K562 (cell line): Measurements from ENCODE around the gene VWA8. TPM values are rescaled to one million over a fixed set of nuclear protein-coding genes. Genes with fewer than 3 reads are reported as not detected.
"Not testable (repeated sequence)": the region's sequence is repeated elsewhere in the genome, so short reads cannot be mapped to it uniquely, and the experiment has no call there.

Experiments used
- ATAC-seq: fragments of 200-7000 bp; cut with Tn5 transposase; 3 replicates; pipeline ENCODE4 v1.9.1; 2020; ENCODE audit warnings: moderate library complexity
- BruUV-seq: library from RNA; stranded (reverse); fragments of 400-500 nt; replicated peaks from 2 replicates; lab custom pipeline; 2021; lab: Mats Ljungman, UMichigan
- CTCF ChIA-PET: fragments of 300-600 bp; formaldehyde crosslinking; extraction: SDS; loops from one replicate; lab custom pipeline; 2021; ENCODE audit warnings: low intra/inter-chr PET ratio; lab: Yijun Ruan, JAX
- POLR2A ChIA-PET: fragments of 300-600, 350-650 bp; sonication (Branson Sonifier 250); formaldehyde crosslinking; extraction: SDS; loops from one replicate; lab custom pipeline; 2021; ENCODE audit warnings: antibody characterized with exemption, inconsistent platforms; lab: Yijun Ruan, JAX
- DNase-seq, 4 experiments: peaks; one replicate each; pipeline versions ENCODE4 v3.0.0 to v3.0.0-alpha.2; 2011 to 2018; ENCODE audit warnings: low spot score in 3 of 4, mixed read lengths in 3 of 4; ENCODE audit errors: extremely low read depth in 1 of 4
- FAIRE-seq: peaks from 2 replicates; lab custom pipeline; 2011; peaks lifted over from hg19 to GRCh38; lab: Jason Lieb, UNC
- H2AFZ ChIP-seq: 2 replicates; pipeline ENCODE4 v1.6.0; 2011; ENCODE audit warnings: low read depth, low read length, control low read depth, inconsistent platforms
- H3K27ac ChIP-seq: fragments of 200-600 bp; 3 replicates; pipeline ENCODE4 v1.8.0; 2011; ENCODE audit warnings: low read depth, mild to moderate bottlenecking, control low read depth, inconsistent platforms, low read length, moderate library complexity, mixed read lengths; ENCODE audit errors: extremely low read depth
- H3K27me3 ChIP-seq, 2 experiments: fragments of 300-600 bp in 1 of 2; 2 replicates in 1 of 2; 3 replicates in 1 of 2; pipeline versions ENCODE4 v1.6.0 to v1.8.0; 2011; ENCODE audit warnings: inconsistent platforms in 2 of 2, low read length in 2 of 2, mild to moderate bottlenecking in 1 of 2, mixed read lengths in 1 of 2, moderate library complexity in 1 of 2; ENCODE audit not compliant: control insufficient read depth in 2 of 2, insufficient read depth in 2 of 2
- H3K36me3 ChIP-seq: fragments of 300-600 bp; 3 replicates; pipeline ENCODE4 v1.8.0; 2011; ENCODE audit warnings: mild to moderate bottlenecking, low read length, inconsistent platforms; ENCODE audit not compliant: control insufficient read depth, insufficient read depth
- H3K4me1 ChIP-seq, 2 experiments: fragments of 200-600 bp in 1 of 2; replicated peaks in 1 of 2; 2 replicates in 1 of 2; 3 replicates in 1 of 2; pipeline versions ENCODE4 v1.5.1 to v1.8.0; 2011; ENCODE audit warnings: inconsistent platforms in 2 of 2, low read length in 2 of 2, mild to moderate bottlenecking in 1 of 2, mixed read lengths in 1 of 2, moderate library complexity in 1 of 2; ENCODE audit not compliant: control insufficient read depth in 2 of 2, insufficient read depth in 2 of 2
- H3K4me2 ChIP-seq: 2 replicates; pipeline ENCODE4 v1.6.1; 2011; ENCODE audit warnings: low read length, control low read depth, inconsistent platforms, mixed read lengths; ENCODE audit not compliant: insufficient read depth
- H3K4me3 ChIP-seq: fragments of 200-600 bp; sonication (generic), shearing (Covaris generic); 2 replicates; pipeline ENCODE4 v1.5.1; 2016; ENCODE audit warnings: control low read depth, inconsistent platforms
- H3K79me2 ChIP-seq: fragments of 200-600 bp; 3 replicates; pipeline ENCODE4 v1.8.0; 2011; ENCODE audit warnings: low read length, inconsistent platforms; ENCODE audit not compliant: control insufficient read depth, insufficient read depth
- H3K9ac ChIP-seq, 2 experiments: 2 replicates each; pipeline versions ENCODE4 v1.6.0 to v1.6.1; 2011; ENCODE audit warnings: low read depth in 2 of 2, low read length in 2 of 2, control low read depth in 1 of 2, inconsistent platforms in 1 of 2, mild to moderate bottlenecking in 1 of 2, mixed read lengths in 1 of 2; ENCODE audit not compliant: insufficient read depth in 1 of 2
- H3K9me1 ChIP-seq: one replicate; pipeline ENCODE4 v1.6.0; 2011; ENCODE audit warnings: inconsistent platforms, mild to moderate bottlenecking, low read length, moderate library complexity; ENCODE audit not compliant: control insufficient read depth, insufficient read depth
- H3K9me3 ChIP-seq: replicated peaks from 2 replicates; pipeline ENCODE4 v1.5.1; 2011; ENCODE audit warnings: low read depth, low read length, inconsistent platforms; ENCODE audit not compliant: control insufficient read depth, insufficient read depth
- H4K20me1 ChIP-seq: replicated peaks from 2 replicates; pipeline ENCODE4 v1.6.1; 2011; ENCODE audit warnings: low read length, inconsistent platforms, mixed read lengths; ENCODE audit not compliant: control insufficient read depth, insufficient read depth
- BDP1 ChIP-seq: IDR thresholded peaks from 3 replicates; pipeline ENCODE4 v1.6.1; 2011; ENCODE audit not compliant: insufficient read length, insufficient read depth
- CBFA2T2 ChIP-seq: fragments of 450-650 bp; conservative IDR thresholded peaks from 2 replicates; pipeline ENCODE4 v1.6.1; 2017; ENCODE audit warnings: mild to moderate bottlenecking
- CEBPG ChIP-seq, 3 experiments: fragments of 200-800 bp in 1 of 3; sonication (Bioruptor generic) in 1 of 3; sonication (generic) in 1 of 3; formaldehyde crosslinking in 1 of 3; IDR thresholded peaks in 2 of 3; conservative IDR thresholded peaks in 1 of 3; 2 replicates each; pipeline versions ENCODE4 v1.6.1 to v1.8.0; 2016 to 2022; ENCODE audit warnings: missing compliant biosample characterization in 2 of 3, missing genetic modification characterization in 2 of 3, mild to moderate bottlenecking in 1 of 3, missing genetic modification reagents in 1 of 3
- HSF4 ChIP-seq: fragments of 250-450 bp; sonication (Bioruptor Pico); IDR thresholded peaks from 2 replicates; pipeline ENCODE4 v2.1.2; 2022; ENCODE audit warnings: mild to moderate bottlenecking, moderate library complexity, borderline replicate concordance
- KLF6 ChIP-seq: fragments of 250-450 bp; sonication (Bioruptor Pico); IDR thresholded peaks from 2 replicates; pipeline ENCODE4 v1.4.0; 2020; ENCODE audit warnings: mild to moderate bottlenecking, moderate library complexity, borderline replicate concordance
- NFIC ChIP-seq: fragments of 450-650 bp; IDR thresholded peaks from 2 replicates; pipeline ENCODE4 v1.6.1; 2017; ENCODE audit warnings: mild to moderate bottlenecking, inconsistent platforms
- PCBP1 ChIP-seq: fragments of 200-400 bp; formaldehyde crosslinking; IDR thresholded peaks from 2 replicates; pipeline ENCODE4 v1.6.1; 2018; ENCODE audit warnings: mild to moderate bottlenecking, low read depth, low read length; ENCODE audit not compliant: poor library complexity, severe bottlenecking
- THRAP3 ChIP-seq: fragments of 450-650 bp; IDR thresholded peaks from 2 replicates; pipeline ENCODE4 v1.6.1; 2016; ENCODE audit warnings: mild to moderate bottlenecking, inconsistent platforms, borderline replicate concordance
- WGBS: fragments of 100-300 bp; shearing (Covaris generic); methylation state at CpG from one replicate; pipeline ENCODE4 v1.1.6; 2016; ENCODE audit warnings: low coverage, mixed read lengths; ENCODE audit not compliant: insufficient coverage; ENCODE audit errors: missing lambda C conversion rate; 5-methylcytosine and 5-hydroxymethylcytosine counted together
- in situ Hi-C: fragments of 300-500 bp; cut with MboI; formaldehyde crosslinking; loops from 4 replicates; pipeline ENCODE4 v1.15.0; 2018; ENCODE audit warnings: inconsistent platforms, mixed read lengths
- intact Hi-C: fragments of 100-400 bp; cut with micrococcal nuclease; formaldehyde crosslinking; loops from 2 replicates; pipeline ENCODE4 v1.14.2; 2022
- polyA plus RNA-seq, 8 experiments: library from polyadenylated mRNA; depleted of rRNA in 4 of 8; stranded (reverse) in 5 of 8; unstranded in 3 of 8; fragments of >200 nt; fragmentation: Nextera tagmentation in 2 of 8; fragmentation: Illumina TruSeq in 1 of 8; extraction: Ambion mirVana in 2 of 8; extraction: Trizol in 1 of 8; gene quantifications; 2 replicates each; pipeline versions ENCODE4 v1.2.1 to v1.2.3, GENCODE V29; 2011 to 2014; ENCODE audit warnings: inconsistent platforms in 1 of 8, missing spikeins in 1 of 8
- total RNA-seq, 7 experiments: library from RNA; depleted of rRNA in 6 of 7; stranded (reverse); fragments of >200 nt in 6 of 7; fragmentation: Illumina TruSeq in 2 of 7; extraction: Trizol in 2 of 7; gene quantifications; 2 replicates each; pipeline versions ENCODE4 v1.2.1 to v1.2.3, GENCODE V29; 2011 to 2021; ENCODE audit warnings: low replicate concordance in 1 of 7
- TF ChIP-seq, protein P1 (sequence below): fragments of 450-650 bp; formaldehyde crosslinking; IDR thresholded peaks from 2 replicates; pipeline ENCODE4 v1.4.0; 2020; ENCODE audit warnings: mild to moderate bottlenecking

Gene VWA8
- total and polyA plus RNA-seq, 9 of the 15 experiments (the other 6 are each of a cell fraction or from before 2014, with no cell fraction given) = 2.1 to 18.5 (median 13.3) TPM

- Histone ChIP-seq H3K4me3 (no peak overlapping the region), H3K9me3 (no peaks in the 10 kb centered on the region), H3K9me1 (no peaks in the 10 kb centered on the region), H2AFZ (no peak overlapping the region), H3K27me3 (peaks cover 0 to 5% of the 10 kb centered on the region in 2 experiments; a peak in 1 of 5 replicates), H3K79me2 (no peaks in the 10 kb centered on the region), H3K27ac (no peak overlapping the region), H3K9ac (no peak overlapping the region), H3K4me2 (no peak overlapping the region), H3K4me1 (no peaks in the 10 kb centered on the region), H3K36me3 (no peaks in the 10 kb centered on the region), H4K20me1 (no peaks in the 10 kb centered on the region)
- in situ Hi-C loops (no loop called here), intact Hi-C loops (no loop called here)
- no TSS peak for BruUV-seq
- ATAC-seq (no peak), FAIRE-seq (no peak), DNase-seq (no peak)
- TF ChIP-seq CEBPG (CRISPR knock-in tag; IDR thresholded peaks at IDR 0.05) = no peak
- TF ChIP-seq CEBPG (tag; conservative IDR thresholded peaks at IDR 0.05 in 1 of 2, IDR thresholded peaks at IDR 0.05 in 1 of 2) = no peak
- TF ChIP-seq BDP1 = no peak
- no peak for TF ChIP-seq PCBP1
- TF ChIP-seq, protein P1, sequence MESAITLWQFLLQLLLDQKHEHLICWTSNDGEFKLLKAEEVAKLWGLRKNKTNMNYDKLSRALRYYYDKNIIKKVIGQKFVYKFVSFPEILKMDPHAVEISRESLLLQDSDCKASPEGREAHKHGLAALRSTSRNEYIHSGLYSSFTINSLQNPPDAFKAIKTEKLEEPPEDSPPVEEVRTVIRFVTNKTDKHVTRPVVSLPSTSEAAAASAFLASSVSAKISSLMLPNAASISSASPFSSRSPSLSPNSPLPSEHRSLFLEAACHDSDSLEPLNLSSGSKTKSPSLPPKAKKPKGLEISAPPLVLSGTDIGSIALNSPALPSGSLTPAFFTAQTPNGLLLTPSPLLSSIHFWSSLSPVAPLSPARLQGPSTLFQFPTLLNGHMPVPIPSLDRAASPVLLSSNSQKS (CRISPR knock-in tag) = no peak
- no peak for TF ChIP-seq NFIC
- no peak for TF ChIP-seq CBFA2T2
- TF ChIP-seq THRAP3 = no peak
- TF ChIP-seq HSF4 (CRISPR knock-in tag) = no peak
- no peak for TF ChIP-seq KLF6 (CRISPR knock-in tag)
- ChIA-PET CTCF (no interaction called here), POLR2A (no interaction called here)
- 22% methylated on average over 9 of the region's 9 CpGs for WGBS
Observed at GRCh38 chr13:41541142-41541938, 419.6 kb downstream of the VWA8 start.

DNA sequence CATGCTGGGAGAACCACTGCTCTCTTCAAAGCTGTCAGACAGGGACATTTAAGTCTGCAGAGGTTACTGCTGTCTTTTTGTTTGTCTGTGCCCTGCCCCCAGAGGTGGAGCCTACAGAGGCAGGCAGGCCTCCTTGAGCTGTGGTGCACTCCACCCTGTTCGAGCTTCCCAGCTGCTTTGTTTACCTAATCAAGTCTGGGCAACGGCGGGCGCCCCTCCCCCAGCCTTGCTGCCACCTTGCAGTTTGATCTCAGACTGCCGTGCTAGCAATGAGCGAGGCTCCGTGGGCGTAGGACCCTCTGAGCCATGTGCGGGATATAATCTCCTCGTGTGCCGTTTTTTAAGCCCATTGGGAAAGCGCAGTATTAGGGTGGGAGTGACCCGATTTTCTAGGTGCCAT, 420.7 kb downstream of the VWA8 start:
- ATAC-seq, intact Hi-C loops: not testable (repeated sequence)

More for the DNA sequence above, 420.7 kb downstream of the VWA8 start:
- H3K27ac ChIP-seq, FAIRE-seq, H3K9me1 ChIP-seq, H3K27me3 ChIP-seq, H4K20me1 ChIP-seq, H3K79me2 ChIP-seq, H3K4me2 ChIP-seq, BruUV-seq, H3K9ac ChIP-seq, H3K4me1 ChIP-seq, H2AFZ ChIP-seq, CTCF ChIA-PET, H3K36me3 ChIP-seq, DNase-seq, H3K4me3 ChIP-seq, H3K9me3 ChIP-seq, in situ Hi-C loops, POLR2A ChIA-PET: not testable (repeated sequence)
- WGBS = 0% methylated on average over 2 of the region's 13 CpGs
